AG10803 (cell line): Measurements from ENCODE around the gene CLVS2.

Source experiments
- DNase-seq: peaks from one replicate; pipeline ENCODE4 v3.0.0; 2010; ENCODE audit warnings: low read depth
- H3K4me3 ChIP-seq: 2 replicates; pipeline ENCODE4 v1.5.1; 2011; ENCODE audit warnings: mild to moderate bottlenecking, low read length, control low read depth
- CTCF ChIP-seq: conservative IDR thresholded peaks from 2 replicates; pipeline ENCODE4 v1.5.1; 2011; ENCODE audit warnings: mild to moderate bottlenecking, low read length, control low read depth, inconsistent platforms

Gene CLVS2

GRCh38 chr6:122977180-122977579, 18.9 kb upstream of the CLVS2 start:
- DNase-seq, result no peak
- H3K4me3 ChIP-seq, result no peak overlapping the region
- no peak for TF ChIP-seq CTCF

GRCh38 chr6:122984393-122984792, 11.6 kb upstream of the CLVS2 start:
- TF ChIP-seq CTCF, result no peak
- no peak overlapping the region for H3K4me3 ChIP-seq
- no peak for DNase-seq

GRCh38 chr6:122994256-122994655, 1.8 kb upstream of the CLVS2 start:
- no peak for TF ChIP-seq CTCF
- no peak overlapping the region for H3K4me3 ChIP-seq
- no peak for DNase-seq

- DNase-seq, result no peak
- no peak for TF ChIP-seq CTCF
- no peak overlapping the region for H3K4me3 ChIP-seq
Observed at GRCh38 chr6:122996794-122997505, 915 bp downstream of the CLVS2 start.

- H3K4me3 ChIP-seq, result no peak overlapping the region
- no peak for TF ChIP-seq CTCF
- no peak for DNase-seq
Observed at GRCh38 chr6:122997541-122998150, 1.6 kb downstream of the CLVS2 start.

GRCh38 chr6:122998403-122998975, 2.5 kb downstream of the CLVS2 start:
- no peak for DNase-seq
- no peak for TF ChIP-seq CTCF
- no peak overlapping the region for H3K4me3 ChIP-seq

- no peak for TF ChIP-seq CTCF
- H3K4me3 ChIP-seq, result no peak overlapping the region
- no peak for DNase-seq
Observed at GRCh38 chr6:123000244-123000770, 4.3 kb downstream of the CLVS2 start.
